ENCODE results near the gene FAM193A.

- no peak for TF ChIP-seq CTCF (IDR thresholded peaks at IDR 0.05; ENCODE audit: insufficient read depth, low read depth, low read length)
- no peak for TF ChIP-seq EZH2 (IDR thresholded peaks at IDR 0.05; ENCODE audit: insufficient read depth, low read length)
Measured at GRCh38 chr4:2607822-2608221, 71.4 kb downstream of the FAM193A start.
